GM21423 (cell line): ENCODE results near the gene SLC25A21.
"Not testable (repeated sequence)": the region's sequence is repeated elsewhere in the genome, so short reads cannot be mapped to it uniquely, and the experiment has no call there.

Experiments
- ATAC-seq: cut with Tn5 transposase; IDR thresholded peaks from one replicate; pipeline ENCODE4 v1.9.1; 2021; ENCODE audit warnings: mild to moderate bottlenecking, moderate library complexity; ENCODE audit not compliant: unreplicated experiment

Gene SLC25A21

DNA sequence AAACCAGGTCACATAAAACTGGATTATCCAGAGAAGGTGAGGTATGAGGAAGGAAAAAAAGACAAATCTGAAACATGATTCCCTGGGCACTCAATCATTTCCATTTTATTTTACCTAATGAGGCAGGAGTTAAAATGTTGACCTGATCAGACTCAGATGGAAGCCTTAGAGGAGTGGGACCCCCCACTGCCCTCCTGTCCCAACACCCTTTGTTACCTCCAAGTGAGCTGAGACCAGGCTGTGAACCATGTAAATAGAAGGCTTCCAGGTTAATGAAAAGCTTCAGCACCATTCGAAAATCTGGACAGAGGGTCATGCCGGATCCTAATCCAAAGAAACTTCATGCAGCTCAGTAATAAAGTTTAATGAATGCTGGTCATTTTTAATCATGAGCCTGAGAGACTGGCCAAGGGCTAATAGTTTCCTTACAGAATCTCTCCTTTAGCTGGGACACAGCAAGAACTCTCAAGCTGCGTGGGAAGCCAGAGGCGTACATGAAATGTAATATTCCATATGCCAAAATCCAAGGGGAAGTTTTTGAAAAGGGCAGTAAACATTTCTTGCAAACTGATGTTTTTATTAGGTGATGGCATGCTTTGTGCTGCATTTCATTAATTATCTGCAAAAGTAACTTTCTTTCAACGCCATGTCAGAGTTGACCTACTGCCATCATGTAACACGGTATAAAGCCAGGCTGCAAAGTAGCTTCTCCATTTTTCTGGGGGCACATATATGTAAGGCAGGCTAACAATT is 327.8 kb downstream of the SLC25A21 start:
- no peak for ATAC-seq

DNA sequence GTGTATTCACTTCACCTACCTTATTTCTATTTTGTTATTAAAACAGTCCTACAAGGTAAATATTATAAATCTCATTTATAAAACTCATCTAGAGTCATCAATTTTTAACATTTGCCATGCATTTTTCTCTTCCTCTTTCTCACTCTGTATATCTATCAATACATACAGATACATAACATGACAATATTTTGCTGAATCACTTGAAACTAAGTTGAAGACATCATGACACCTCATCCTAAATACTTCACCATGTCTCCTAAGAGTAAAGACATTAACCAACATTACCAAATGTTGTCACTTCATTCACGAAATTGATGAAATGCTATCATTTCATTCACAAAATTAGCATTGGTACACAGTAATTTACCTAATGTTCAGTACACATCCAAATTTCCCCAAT is 329.0 kb downstream of the SLC25A21 start:
- ATAC-seq: no peak

DNA sequence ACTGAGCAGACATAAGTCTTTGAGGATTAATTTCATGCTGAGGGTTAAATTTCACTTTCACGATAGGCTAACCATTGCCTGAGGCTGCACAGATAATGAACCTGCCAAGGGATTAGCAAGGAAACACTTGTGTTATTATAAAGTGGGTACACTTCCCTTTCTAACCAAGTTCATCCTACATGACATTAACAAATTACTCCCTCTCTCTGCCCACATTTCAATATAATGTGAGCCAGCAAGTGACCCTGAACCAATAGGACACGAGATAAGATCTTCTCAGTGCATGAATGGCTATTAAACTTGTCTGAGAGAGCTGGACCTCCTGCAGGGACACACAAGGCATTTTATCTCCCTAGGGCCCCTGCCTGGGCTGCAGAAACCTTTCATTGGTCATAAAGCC is 337.3 kb downstream of the SLC25A21 start:
- ATAC-seq: no peak

DNA sequence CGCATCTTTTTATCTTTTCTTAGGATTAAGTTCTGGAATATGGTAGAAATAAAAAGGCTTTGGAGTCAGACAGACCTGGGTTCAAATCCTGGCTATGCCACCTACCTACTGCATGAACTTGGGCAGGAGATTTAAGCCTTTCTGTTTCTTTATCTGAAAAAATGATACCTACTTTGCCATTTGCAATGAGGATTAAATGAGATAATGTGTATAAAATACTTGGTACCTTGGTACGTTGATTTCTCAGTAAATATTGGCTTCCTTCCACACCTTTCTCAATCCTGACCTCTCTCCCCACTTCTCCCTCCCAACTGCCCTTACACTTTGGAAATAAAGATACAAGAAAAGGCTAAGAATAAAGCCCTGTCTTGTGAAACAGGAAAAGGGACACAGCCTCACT is 338.1 kb downstream of the SLC25A21 start:
- no peak for ATAC-seq

DNA sequence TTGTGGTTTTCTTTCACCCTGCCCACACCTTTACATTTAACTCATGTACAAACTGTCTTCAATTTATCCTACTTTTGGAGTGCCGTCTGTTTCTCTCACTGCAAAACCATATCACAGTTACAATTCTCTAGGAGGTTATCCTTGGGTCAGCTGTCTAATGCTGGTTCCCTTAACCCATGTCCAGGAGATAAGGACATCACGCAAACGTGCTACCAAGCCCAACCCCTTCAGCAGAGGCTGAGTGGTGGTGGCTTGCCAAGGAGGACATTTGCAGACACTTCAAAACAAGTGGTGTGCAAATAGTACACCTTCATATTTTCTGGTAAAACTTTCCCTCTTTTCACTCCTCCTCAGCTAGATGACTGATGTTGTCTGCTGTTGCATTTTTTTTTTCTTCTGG is 342.9 kb downstream of the SLC25A21 start:
- no peak for ATAC-seq

DNA sequence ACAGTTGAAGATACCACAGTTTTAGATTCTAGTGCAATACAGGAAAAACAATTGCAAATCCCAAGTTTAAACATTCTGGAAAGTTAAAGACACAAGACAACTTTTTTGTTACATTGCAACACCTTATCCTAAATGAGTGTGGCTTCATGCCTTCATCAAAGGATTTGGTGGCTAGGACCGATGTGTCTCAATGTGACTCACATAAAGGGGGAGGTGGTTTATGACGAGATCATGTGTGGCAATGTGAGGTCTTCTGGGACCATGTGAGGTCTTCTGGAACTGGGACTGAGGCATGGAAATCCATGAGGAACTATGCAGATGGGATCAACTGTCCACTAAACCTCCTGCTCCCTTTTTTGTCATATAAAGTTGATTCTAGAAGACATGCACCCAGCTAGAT is 344.5 kb downstream of the SLC25A21 start:
- ATAC-seq: no peak

DNA sequence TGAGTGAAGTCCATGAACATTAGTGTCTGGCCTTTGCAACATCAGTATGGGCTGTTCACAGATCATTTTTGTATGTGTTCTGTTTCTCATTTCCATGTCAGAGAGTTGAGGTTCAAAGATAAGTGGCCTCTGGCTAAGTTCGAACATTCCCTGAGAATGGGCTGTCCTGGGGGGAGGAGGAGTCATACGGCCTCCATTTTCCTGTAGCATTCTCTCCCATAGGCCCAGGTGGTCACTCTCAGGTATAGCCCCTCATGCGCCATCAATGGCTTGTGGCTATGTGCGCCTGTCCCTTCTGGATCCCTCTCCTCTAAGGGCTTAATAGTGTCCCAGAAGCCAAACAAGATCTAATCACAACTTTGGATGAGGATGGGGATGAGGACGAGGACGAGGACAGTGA is 345.8 kb downstream of the SLC25A21 start:
- ATAC-seq: no peak

DNA sequence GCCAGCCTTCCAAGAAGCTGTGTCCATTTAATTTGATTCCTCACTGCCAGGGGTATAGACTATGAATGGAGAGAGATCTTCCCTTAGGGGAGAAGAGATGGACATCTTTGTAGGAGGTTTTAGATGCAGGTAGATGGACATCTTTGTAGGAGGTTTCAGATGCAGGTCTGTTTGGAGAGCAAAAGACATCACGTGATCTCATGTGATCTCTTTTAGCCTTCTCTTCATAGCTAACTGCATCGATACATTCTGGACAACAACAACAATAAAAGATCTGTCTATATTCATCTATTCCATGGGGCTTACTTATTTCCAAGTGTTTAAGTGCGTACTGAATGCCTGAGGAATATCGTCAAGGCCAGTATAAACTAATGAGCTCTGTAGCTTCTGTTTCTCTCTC is 347.6 kb downstream of the SLC25A21 start:
- ATAC-seq: no peak

DNA sequence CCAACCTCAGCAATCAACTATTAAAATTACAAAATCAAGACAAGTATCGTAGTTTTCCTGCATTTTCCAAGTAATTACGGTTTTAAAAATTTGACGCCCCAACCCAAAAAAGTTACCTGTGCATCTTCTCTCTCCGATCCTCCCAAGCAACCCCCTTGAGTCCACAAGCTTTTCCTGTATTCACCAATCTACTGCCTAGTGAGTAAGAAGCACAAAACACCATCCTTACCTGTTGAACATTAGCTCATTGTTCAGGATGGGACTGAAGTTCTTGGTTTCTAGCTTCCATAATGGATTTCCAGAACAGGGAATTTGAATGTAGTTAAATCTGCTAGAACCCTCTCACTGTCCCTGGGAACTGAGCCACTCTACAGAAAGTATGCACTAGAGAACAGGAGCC is 348.8 kb downstream of the SLC25A21 start:
- ATAC-seq: no peak

DNA sequence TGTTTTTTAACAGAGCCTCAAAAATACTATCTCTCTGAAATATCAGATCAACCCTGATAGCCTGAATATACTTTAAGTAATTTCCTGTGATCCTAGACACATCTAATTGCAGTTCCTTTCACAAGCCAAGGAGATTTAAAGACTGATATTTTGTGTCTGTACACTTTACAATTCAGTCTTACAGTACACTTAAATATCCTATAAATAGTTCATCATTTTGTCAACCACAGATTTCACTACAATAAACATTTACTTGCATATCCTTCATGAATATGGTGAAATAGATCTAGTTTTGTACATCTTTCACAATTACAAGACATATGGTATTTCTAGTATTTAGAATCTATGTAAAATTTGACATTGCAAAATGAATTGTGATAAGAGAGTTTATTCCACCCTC is 349.7 kb downstream of the SLC25A21 start:
- ATAC-seq: no peak

DNA sequence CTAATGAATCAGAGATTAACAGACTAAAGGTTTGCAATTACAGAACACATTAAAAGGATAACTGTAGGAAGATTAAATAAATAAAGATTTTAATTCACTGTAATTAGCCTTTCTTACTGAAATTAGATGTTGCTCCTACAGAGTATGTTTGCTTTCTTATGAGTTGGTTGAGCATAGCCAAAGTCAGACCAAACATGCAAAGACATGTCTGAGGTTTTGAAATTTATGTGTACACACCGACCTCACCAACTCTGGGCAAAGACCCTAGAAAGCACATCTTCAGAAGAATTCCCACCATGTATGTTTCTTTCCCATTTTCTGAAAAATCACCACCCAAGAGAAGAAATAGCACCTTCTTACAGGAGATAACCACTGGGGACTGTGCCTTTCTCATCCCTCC is 351.5 kb downstream of the SLC25A21 start:
- no peak for ATAC-seq

DNA sequence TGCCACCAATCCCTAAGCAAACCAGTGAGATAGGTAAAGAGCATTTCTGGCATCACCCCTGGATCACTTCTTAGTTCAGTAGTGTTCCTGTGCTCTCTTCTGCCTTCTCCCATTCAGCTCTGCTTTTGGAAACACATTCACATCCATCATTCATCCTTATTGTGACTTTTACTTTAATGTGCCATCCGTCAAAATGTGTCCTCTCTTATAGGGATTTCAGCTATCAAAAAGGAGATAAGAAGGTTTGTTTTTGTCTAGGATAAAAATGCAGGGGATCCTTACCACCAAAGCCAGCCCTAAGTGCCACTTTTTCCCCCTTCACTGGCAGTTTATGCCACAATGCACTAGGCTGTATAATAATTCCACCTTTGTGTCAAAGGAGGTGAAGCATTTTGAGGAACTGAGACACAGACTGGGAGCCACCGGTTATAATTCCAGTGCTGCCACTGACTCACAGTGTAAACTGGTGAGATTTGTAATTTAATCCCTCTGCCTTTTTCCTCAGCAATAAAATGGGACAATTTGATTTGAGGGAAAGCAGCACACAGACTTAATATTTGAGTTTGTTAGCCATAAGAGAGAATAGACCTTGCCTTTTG is 352.2 kb downstream of the SLC25A21 start:
- no peak for ATAC-seq

DNA sequence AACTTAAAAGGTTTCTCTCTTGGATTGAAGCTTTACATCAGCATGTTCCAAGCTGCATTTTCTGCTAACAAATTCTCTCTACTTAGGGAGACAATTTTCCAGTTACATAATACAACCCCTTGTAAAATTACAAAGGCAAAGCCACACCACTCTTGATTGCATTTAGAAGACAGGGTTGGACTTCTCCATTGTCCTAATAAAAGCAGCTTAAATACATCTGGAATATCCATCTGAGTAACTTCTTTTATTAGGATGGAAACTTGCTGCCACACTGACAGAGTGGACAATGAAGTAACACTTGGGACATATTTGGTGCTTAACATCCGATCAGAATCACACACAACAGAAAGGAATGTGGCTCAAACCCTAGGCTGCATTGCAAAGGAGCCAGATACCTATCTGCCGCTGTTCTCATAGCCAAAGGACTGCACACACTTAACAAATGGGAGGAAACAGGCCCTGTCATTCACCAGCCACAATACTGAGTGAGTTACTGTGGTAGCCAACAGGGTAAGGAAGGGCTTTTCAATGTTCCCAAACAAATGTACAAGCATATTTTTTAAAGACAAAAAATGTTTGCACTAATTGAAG is 353.5 kb downstream of the SLC25A21 start:
- no peak for ATAC-seq

DNA sequence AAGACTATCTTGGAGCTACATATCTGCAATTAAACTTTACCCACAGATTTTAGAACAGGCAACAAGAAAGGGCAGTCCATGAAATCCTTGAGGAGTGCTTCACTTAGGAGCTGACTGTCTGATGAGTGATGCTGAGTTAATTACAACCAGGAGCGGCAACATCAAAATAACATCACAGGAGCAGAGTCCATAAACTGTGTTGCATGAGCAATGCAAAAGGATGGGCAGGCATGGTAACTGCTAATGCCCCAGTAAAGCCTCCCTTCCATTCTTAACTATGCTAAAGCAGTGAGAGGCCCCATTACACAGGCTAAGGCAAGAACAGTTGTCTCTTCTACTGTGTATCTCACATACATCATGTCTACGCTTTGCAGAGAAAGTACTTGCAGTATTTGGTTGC is 354.2 kb downstream of the SLC25A21 start:
- no peak for ATAC-seq

DNA sequence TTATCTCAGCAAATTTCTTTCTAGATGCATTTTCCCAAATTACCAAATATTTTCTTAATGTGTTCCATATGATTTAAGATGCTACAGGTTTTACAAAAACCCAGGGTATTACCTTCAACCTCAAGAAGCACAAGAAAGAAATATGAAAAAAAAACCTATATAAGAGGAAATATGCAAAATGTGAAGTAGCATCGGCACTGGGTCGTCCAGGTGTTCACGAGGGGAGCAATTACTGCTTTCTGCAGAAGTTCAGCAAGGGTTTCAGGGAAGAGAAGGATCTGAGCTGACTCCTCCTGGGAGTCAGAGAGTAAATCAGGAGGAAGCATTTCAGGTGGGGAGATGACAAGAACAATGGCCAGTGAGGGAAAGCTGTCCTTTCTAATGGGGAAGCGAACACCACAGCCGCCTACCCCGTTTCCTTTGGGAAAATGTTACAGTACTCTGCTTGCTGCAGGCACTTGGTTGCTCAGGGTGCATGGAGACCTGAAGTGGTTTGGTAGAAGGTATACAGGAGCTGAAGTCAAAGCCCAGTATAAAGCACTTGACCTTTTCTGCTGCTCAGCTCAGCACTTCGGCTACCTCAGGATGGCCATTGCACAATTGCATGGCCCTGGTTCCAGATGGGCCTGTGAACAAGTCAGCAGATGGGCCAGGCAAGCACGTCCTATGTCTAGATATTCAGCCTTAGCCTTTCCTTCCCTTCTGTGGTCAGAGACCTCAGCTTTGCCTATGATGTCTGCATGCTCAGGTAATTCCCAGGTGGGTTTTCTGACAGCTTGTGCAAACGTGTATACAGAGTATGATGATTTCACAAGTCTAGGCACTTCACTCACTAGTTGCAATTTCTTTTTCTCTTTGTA is 355.1 kb downstream of the SLC25A21 start:
- ATAC-seq: no peak

DNA sequence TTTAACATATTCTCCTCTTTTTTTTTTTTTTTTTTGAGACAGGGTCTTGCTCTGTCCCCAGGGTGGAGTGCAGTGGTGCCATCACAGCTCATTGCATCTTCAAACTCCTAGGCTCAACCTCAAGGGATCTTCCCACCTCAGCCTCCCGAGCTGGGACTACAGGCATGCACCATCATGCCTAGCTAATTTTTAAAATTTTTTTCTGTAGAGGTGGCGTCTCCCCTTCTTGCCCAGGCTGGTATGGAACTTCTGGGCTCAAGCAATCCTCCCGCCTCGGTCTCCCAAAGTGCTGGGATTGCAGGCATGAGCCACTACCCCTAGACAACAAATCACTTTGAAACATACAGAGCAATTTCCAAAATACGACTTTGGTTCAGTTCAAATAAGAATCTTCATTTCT is 355.9 kb downstream of the SLC25A21 start:
- ATAC-seq: no peak

DNA sequence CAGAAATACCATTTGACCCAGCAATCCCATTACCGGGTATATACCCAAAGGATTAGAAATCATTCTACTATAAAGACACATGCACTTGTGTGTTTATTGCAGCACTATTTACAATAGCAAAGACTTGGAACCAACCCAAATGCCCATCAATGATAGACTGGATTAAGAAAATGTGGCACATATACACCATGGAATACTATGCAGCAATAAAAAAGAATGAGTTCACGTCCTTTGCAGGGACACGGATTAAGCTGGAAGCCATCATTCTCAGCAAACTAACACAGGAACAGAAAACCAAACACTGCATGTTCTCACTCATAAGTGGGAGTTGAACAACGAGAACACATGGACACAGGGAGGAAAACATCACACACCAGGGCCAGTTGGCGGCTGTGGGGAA is 357.6 kb downstream of the SLC25A21 start:
- not testable (repeated sequence) for ATAC-seq

DNA sequence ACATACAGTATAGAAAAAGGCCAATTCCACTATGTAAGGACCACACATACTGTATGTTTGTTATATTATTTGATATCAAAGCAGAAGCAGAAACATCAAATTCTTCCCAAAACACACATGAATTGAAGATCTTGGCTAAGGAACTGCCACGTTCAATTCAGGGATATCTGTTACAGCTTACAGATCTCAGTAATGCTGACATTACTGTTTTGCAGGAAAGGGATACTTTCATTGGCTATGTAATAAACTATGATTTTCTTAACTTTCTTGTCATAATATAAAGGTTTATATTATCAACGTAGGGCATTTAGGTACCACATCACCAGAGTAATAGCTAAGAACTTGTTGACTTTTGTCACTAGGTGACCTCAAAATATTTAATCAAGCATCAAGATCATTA is 362.2 kb downstream of the SLC25A21 start:
- no peak for ATAC-seq

DNA sequence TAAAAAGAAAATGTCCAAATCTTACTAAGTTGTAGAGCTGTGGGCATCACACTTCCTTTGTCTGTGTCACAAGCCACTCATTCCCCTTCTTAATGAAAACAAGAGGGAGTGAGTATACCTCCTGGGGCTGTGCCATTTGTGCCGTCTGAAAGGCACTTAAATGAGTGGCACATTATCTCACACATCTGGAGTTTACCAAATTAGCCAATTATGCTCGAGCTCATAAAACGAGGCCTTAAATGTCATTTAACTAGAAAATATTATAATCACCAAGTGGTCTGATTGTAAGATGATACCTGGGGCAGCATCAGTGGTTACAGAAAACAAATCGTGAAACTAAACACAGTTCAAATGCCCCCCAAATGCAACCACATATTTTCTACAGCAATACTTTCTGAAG is 364.7 kb downstream of the SLC25A21 start:
- ATAC-seq: no peak

DNA sequence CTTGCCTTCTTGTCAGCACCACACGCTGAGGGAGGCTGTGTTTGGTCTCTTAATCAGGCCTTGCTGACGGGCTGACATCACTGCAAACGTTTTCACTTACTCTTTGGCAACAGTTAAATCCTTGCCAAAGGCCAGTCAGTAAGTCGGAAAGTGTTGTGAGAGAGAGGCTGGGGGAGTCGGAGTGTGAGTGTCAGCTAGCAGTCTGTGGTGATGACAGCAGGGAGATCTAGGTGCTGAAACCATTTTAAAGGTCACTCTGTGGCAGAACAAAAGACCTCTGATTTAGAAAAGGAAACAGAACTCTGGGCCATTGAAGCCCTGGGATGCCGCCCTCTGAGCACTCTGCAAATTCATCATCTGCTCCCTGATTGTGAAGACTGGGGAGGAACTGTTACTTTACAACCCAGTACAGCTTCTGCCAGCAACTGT is 367.3 kb downstream of the SLC25A21 start:
- no peak for ATAC-seq

DNA sequence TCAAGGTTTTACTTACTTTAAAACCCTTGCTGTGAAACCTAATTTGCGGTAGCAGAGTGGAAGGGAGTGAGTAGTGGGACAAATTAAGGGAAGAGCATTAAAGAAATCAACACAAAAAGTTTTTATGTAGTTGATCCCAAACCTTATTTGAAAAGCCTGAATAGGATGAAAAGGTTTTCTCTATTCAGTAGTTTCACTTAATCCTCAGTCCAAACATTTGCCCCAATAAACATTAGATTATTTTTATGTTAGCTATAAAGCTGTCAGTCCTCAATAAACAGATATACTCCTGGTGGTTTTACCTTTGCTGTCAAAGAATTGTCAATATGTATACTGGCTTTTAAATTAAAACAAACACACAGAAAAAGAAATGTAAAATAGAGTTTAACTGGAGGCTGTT is 374.8 kb downstream of the SLC25A21 start:
- no peak for ATAC-seq

DNA sequence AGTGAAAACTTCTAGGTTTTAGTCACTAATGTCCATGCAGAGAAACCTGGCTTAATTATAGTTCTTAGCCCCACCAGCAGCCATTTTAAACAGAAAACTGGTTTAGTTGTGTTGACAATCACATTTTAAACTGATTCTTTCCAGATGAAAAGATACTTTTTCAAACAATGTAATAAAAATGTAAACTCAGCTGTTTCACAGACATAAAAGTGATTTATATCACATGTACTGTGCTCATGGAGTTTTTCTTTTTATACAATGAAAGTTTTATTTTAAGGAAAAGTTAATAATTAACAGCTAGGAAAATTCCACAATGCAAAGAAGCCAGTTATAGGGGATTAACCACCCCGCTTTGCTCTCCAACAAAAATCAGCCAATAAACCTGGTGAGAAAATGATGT is 381.0 kb downstream of the SLC25A21 start:
- ATAC-seq: no peak
